SK-N-SH (cell line): ENCODE measurements around the gene PLCH1. TPM values are rescaled to one million over a fixed set of nuclear protein-coding genes. Genes with fewer than 3 reads are reported as not detected.

Source experiments
- CTCF ChIA-PET: fragments of 300-600, 350-600 bp; formaldehyde crosslinking; extraction: SDS; loops from one replicate; lab custom pipeline; 2021; lab: Yijun Ruan, JAX
- POLR2A ChIA-PET: fragments of 350-600 bp; sonication (Branson Sonifier 250); formaldehyde crosslinking; extraction: SDS; loops from one replicate; lab custom pipeline; 2020; ENCODE audit warnings: antibody characterized with exemption, inconsistent platforms; lab: Yijun Ruan, JAX
- DNase-seq: peaks from one replicate; pipeline ENCODE4 v3.0.0; 2012
- H2AFZ ChIP-seq: fragments of 200-600 bp; sonication (generic); 2 replicates; pipeline ENCODE4 v1.8.1; 2016; ENCODE audit warnings: antibody characterized with exemption, mild to moderate bottlenecking, low read depth
- H3F3A ChIP-seq: fragments of 200-600 bp; sonication (generic); replicated peaks from 2 replicates; pipeline ENCODE3; 2016; ENCODE audit warnings: antibody characterized with exemption, mild to moderate bottlenecking; ENCODE audit not compliant: insufficient read depth
- H3K27ac ChIP-seq, 2 experiments: fragments of 200-500 bp in 1 of 2; fragments of 200-600 bp in 1 of 2; sonication (Bioruptor generic) in 1 of 2; sonication (generic), shearing (Covaris generic) in 1 of 2; 2 replicates each; pipeline versions ENCODE4 v1.5.1 to v1.6.1; 2014 to 2016; ENCODE audit warnings: low read depth in 2 of 2, inconsistent platforms in 1 of 2, low read length in 1 of 2, mild to moderate bottlenecking in 1 of 2, mixed read lengths in 1 of 2
- H3K27me3 ChIP-seq: fragments of 200-600 bp; sonication (generic), shearing (Covaris generic); 2 replicates; pipeline ENCODE4 v1.6.1; 2016; ENCODE audit warnings: mixed run types; ENCODE audit not compliant: insufficient read depth
- H3K36me3 ChIP-seq, 2 experiments: fragments of 200-500 bp in 1 of 2; fragments of 200-600 bp in 1 of 2; sonication (Bioruptor generic) in 1 of 2; sonication (generic) in 1 of 2; replicated peaks in 1 of 2; 2 replicates each; pipeline versions ENCODE3 to v1.5.1; 2014 to 2016; ENCODE audit warnings: low read length in 1 of 2, mild to moderate bottlenecking in 1 of 2; ENCODE audit not compliant: insufficient read depth in 2 of 2, control insufficient read depth in 1 of 2
- H3K4me1 ChIP-seq, 2 experiments: fragments of 200-500 bp in 1 of 2; fragments of 200-600 bp in 1 of 2; sonication (Bioruptor generic) in 1 of 2; sonication (generic), shearing (Covaris generic) in 1 of 2; 2 replicates each; pipeline versions ENCODE4 v1.5.1 to v1.6.1; 2014 to 2016; ENCODE audit warnings: low read depth in 1 of 2, low read length in 1 of 2, mixed run types in 1 of 2; ENCODE audit not compliant: insufficient read depth in 2 of 2, control insufficient read depth in 1 of 2
- H3K4me2 ChIP-seq: fragments of 200-600 bp; sonication (generic), shearing (Covaris generic); 2 replicates; pipeline ENCODE4 v1.6.1; 2017; ENCODE audit warnings: mixed run types
- H3K4me3 ChIP-seq, 2 experiments: fragments of 200-500 bp in 1 of 2; fragments of 200-600 bp in 1 of 2; sonication (Bioruptor generic) in 1 of 2; sonication (generic), shearing (Covaris generic) in 1 of 2; 2 replicates each; pipeline versions ENCODE4 v1.5.1 to v1.8.1; 2014 to 2016; ENCODE audit warnings: low read depth in 2 of 2, inconsistent platforms in 1 of 2, low read length in 1 of 2, mild to moderate bottlenecking in 1 of 2, mixed read lengths in 1 of 2, moderate library complexity in 1 of 2
- H3K79me2 ChIP-seq: fragments of 200-600 bp; sonication (generic); 2 replicates; pipeline ENCODE4 v1.8.1; 2017; ENCODE audit warnings: mild to moderate bottlenecking; ENCODE audit not compliant: insufficient read depth
- H3K9ac ChIP-seq: fragments of 200-600 bp; sonication (generic); 2 replicates; pipeline ENCODE4 v1.6.1; 2017; ENCODE audit warnings: mixed run types
- H3K9me2 ChIP-seq: fragments of 200-600 bp; sonication (generic); 2 replicates; pipeline ENCODE4 v1.6.1; 2017; ENCODE audit warnings: mixed run types
- H3K9me3 ChIP-seq: fragments of 200-600 bp; sonication (generic); 2 replicates; pipeline ENCODE4 v1.6.1; 2017; ENCODE audit warnings: mixed run types, mild to moderate bottlenecking, moderate library complexity
- H4K20me1 ChIP-seq: fragments of 200-600 bp; sonication (generic); 2 replicates; pipeline ENCODE4 v1.6.1; 2017; ENCODE audit warnings: mild to moderate bottlenecking, mixed run types; ENCODE audit not compliant: insufficient read depth
- CHD2 ChIP-seq: fragments of 150-350 bp; IDR thresholded peaks from 2 replicates; pipeline ENCODE4 v1.6.1; 2018; ENCODE audit warnings: low read length; ENCODE audit not compliant: partially characterized antibody
- ELF1 ChIP-seq: IDR thresholded peaks from 2 replicates; pipeline ENCODE4 v1.4.0; 2012
- EP300 ChIP-seq, 2 experiments: IDR thresholded peaks; 2 replicates each; pipeline versions ENCODE4 v1.4.0 to v1.6.1; 2012; ENCODE audit warnings: borderline replicate concordance in 1 of 2, low read depth in 1 of 2, low read length in 1 of 2
- EZH2phosphoT487 ChIP-seq: fragments of 200-600 bp; sonication (generic); IDR thresholded peaks from 2 replicates; pipeline ENCODE4 v1.6.1; 2017; ENCODE audit warnings: low read depth, mixed run types, mild to moderate bottlenecking, antibody characterized with exemption, moderate library complexity, borderline replicate concordance
- FOXM1 ChIP-seq: IDR thresholded peaks from 2 replicates; pipeline ENCODE4 v1.4.0; 2012; ENCODE audit warnings: low read depth, mild to moderate bottlenecking
- GATA2 ChIP-seq: sonication (generic); formaldehyde crosslinking; IDR thresholded peaks from 2 replicates; pipeline ENCODE4 v1.5.0; 2020; ENCODE audit warnings: mild to moderate bottlenecking, missing genetic modification reagents
- POLR2AphosphoS5 ChIP-seq: IDR thresholded peaks from 2 replicates; pipeline ENCODE4 v1.6.1; 2012; ENCODE audit warnings: low read depth, low read length
- REST ChIP-seq: IDR thresholded peaks from 2 replicates; pipeline ENCODE4 v1.6.1; 2012; ENCODE audit warnings: mild to moderate bottlenecking, low read depth, low read length, moderate library complexity
- RFX5 ChIP-seq: IDR thresholded peaks from 2 replicates; pipeline ENCODE4 v1.6.1; 2012; ENCODE audit warnings: mild to moderate bottlenecking, improper control_type of control experiment, low read length
- RXRA ChIP-seq: IDR thresholded peaks from 2 replicates; pipeline ENCODE4 v1.4.0; 2012; ENCODE audit warnings: low read depth, mild to moderate bottlenecking, borderline replicate concordance
- SIN3A ChIP-seq: IDR thresholded peaks from 2 replicates; pipeline ENCODE4 v1.6.1; 2012; ENCODE audit warnings: low read depth, mild to moderate bottlenecking, low read length, moderate library complexity, borderline replicate concordance
- SMC3 ChIP-seq: IDR thresholded peaks from 2 replicates; pipeline ENCODE4 v1.6.1; 2012; ENCODE audit warnings: low read depth, low read length, improper control_type of control experiment
- TCF12 ChIP-seq: IDR thresholded peaks from 2 replicates; pipeline ENCODE4 v1.4.0; 2012
- TEAD4 ChIP-seq: IDR thresholded peaks from 2 replicates; pipeline ENCODE4 v1.4.0; 2012; ENCODE audit warnings: mild to moderate bottlenecking, borderline replicate concordance; ENCODE audit not compliant: insufficient read depth
- USF1 ChIP-seq: IDR thresholded peaks from 2 replicates; pipeline ENCODE4 v1.4.0; 2012; ENCODE audit warnings: low read depth, borderline replicate concordance
- WGBS: methylation state at CpG from one replicate; pipeline ENCODE4 v1.1.6; 2017; ENCODE audit warnings: low lambda C conversion rate; 5-methylcytosine and 5-hydroxymethylcytosine counted together
- polyA plus RNA-seq, 3 experiments: library from polyadenylated mRNA; depleted of rRNA; stranded (reverse); fragments of >200 nt; gene quantifications; 2 replicates each; pipeline ENCODE4 v1.2.3, GENCODE V29; 2012

Gene PLCH1
- polyA plus RNA-seq, 1 of the 3 experiments (the other 2 are of a cell fraction) = 0.26 TPM

- POLR2A ChIA-PET = no interaction called here
Measured at GRCh38 chr3:155367506-155367905, 377.4 kb downstream of the PLCH1 start.

GRCh38 chr3:155365178-155365783 is 379.6 kb downstream of the PLCH1 start:
- DNase-seq = no peak
- POLR2A ChIA-PET = no interaction called here
- CTCF ChIA-PET = interaction anchor here (0.6 to 1.3 kb wide), 4 partner anchors 11 to 338 kb away, joined by 3 to 6 read pairs (median 4); no protein-coding TSS in a partner anchor
- no peak overlapping the region for H3K27ac ChIP-seq
- H3K36me3 ChIP-seq = no peaks in the 10 kb centered on the region
- H3K4me1 ChIP-seq = no peaks in the 10 kb centered on the region; a peak in 1 of 4 replicates
- H3K9ac ChIP-seq = no peak overlapping the region
- H3K9me3 ChIP-seq = no peaks in the 10 kb centered on the region
- H3K27me3 ChIP-seq = no peaks in the 10 kb centered on the region
- H4K20me1 ChIP-seq = no peaks in the 10 kb centered on the region
- no peaks in the 10 kb centered on the region for H3F3A ChIP-seq
- WGBS = 100% methylated on average over 1 of the region's 1 CpG
- H3K4me3 ChIP-seq = no peak overlapping the region
- no peak for TF ChIP-seq GATA2 (CRISPR knock-in tag)
- TF ChIP-seq TEAD4 = no peak
- TF ChIP-seq REST = no peak
- no peak for TF ChIP-seq SMC3
- no peak for TF ChIP-seq POLR2AphosphoS5
- TF ChIP-seq FOXM1 = no peak
- no peak for TF ChIP-seq EP300 (IDR thresholded peaks at IDR 0.05; ENCODE audit: borderline replicate concordance in 1 of 2, low read depth in 1 of 2, low read length in 1 of 2)
- TF ChIP-seq USF1 = no peak
- TF ChIP-seq CHD2 = no peak
- TF ChIP-seq RFX5 = no peak
- TF ChIP-seq ELF1 = no peak
- no peak for TF ChIP-seq RXRA
- H2AFZ ChIP-seq = no peak overlapping the region
- H3K4me2 ChIP-seq = no peak overlapping the region
- no peaks in the 10 kb centered on the region for H3K9me2 ChIP-seq
- H3K79me2 ChIP-seq = no peaks in the 10 kb centered on the region

More at GRCh38 chr3:155367506-155367905, 377.4 kb downstream of the PLCH1 start:
- Histone ChIP-seq H3K9ac (no peak overlapping the region), H3K9me3 (no peaks in the 10 kb centered on the region), H2AFZ (no peak overlapping the region), H3K4me2 (no peak overlapping the region), H3K36me3 (no peaks in the 10 kb centered on the region), H3K4me3 (no peak overlapping the region), H3K4me1 (peaks cover 0 to 3% of the 10 kb centered on the region in 2 experiments; a peak in 2 of 4 replicates), H3K27ac (no peak overlapping the region), H3K27me3 (no peaks in the 10 kb centered on the region), H4K20me1 (no peaks in the 10 kb centered on the region), H3K9me2 (no peaks in the 10 kb centered on the region), H3F3A (no peaks in the 10 kb centered on the region), H3K79me2 (no peaks in the 10 kb centered on the region)
- DNase-seq = no peak
- CTCF ChIA-PET = interaction anchor here (0.8 to 3.1 kb wide), 7 partner anchors 13 to 335 kb away, joined by 3 to 11 read pairs (median 3); no protein-coding TSS in a partner anchor
- no peak for TF ChIP-seq TCF12
- no peak for TF ChIP-seq SIN3A
- TF ChIP-seq SMC3 = no peak
- no peak for TF ChIP-seq EZH2phosphoT487
